ENCODE measurements around the gene LRRC27. TPM values are rescaled to one million over a fixed set of nuclear protein-coding genes. Genes with fewer than 3 reads are reported as not detected.

The LRRC27 gene
- total RNA-seq, 1 donor: 12.0 TPM

DNA sequence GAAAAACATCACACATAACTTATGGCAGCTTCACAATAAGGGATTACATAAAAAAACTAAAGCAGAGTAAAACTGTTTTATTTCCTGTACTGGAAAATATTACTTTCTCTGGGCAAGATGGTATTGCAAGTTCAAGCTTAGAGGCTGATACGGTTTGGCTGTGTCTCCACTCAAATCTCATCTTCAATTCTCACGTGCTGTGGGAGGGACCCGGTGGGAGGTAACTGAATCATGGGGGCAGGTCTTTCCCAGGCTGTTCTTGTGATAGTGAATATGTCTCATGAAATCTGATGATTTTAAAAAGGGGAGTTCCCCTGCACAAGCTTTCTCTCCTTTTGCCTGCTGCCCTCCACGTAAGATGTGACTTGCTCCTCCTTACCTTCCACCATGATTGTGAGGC lies 5.1 kb upstream of the LRRC27 start:
- H3K4me3 ChIP-seq (ENCODE audit: low read depth, low read length): no peak overlapping the region
- TF ChIP-seq, protein P1, sequence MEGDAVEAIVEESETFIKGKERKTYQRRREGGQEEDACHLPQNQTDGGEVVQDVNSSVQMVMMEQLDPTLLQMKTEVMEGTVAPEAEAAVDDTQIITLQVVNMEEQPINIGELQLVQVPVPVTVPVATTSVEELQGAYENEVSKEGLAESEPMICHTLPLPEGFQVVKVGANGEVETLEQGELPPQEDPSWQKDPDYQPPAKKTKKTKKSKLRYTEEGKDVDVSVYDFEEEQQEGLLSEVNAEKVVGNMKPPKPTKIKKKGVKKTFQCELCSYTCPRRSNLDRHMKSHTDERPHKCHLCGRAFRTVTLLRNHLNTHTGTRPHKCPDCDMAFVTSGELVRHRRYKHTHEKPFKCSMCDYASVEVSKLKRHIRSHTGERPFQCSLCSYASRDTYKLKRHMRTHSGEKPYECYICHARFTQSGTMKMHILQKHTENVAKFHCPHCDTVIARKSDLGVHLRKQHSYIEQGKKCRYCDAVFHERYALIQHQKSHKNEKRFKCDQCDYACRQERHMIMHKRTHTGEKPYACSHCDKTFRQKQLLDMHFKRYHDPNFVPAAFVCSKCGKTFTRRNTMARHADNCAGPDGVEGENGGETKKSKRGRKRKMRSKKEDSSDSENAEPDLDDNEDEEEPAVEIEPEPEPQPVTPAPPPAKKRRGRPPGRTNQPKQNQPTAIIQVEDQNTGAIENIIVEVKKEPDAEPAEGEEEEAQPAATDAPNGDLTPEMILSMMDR (IDR thresholded peaks at IDR 0.05; ENCODE audit: insufficient read depth, low read length): no peak
- no peak for DNase-seq (ENCODE audit: low read depth)

DNA sequence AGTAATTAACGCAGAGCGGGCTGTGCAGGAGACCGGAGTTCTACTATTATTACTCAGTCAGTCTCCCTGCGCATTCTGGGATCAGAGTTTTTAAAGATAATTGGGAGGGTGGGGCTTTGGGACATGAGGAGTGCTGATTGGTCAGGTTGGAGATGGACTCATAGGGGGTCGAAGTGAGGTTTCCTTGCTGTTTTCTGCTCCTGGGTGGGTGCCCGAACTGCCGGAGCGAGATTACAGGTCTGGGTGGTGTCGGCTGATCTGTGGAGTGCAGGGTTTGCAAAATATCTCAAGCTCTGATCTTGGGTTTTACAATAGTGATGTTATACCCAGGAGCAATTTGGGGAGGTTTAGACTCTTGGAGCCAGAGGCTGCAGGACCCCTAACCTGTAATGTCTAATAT lies 3.9 kb upstream of the LRRC27 start:
- TF ChIP-seq, protein P1 (IDR thresholded peaks at IDR 0.05; ENCODE audit: insufficient read depth, low read length): no peak
- H3K4me3 ChIP-seq (ENCODE audit: low read depth, low read length): no peak overlapping the region
- DNase-seq (ENCODE audit: low read depth): no peak

DNA sequence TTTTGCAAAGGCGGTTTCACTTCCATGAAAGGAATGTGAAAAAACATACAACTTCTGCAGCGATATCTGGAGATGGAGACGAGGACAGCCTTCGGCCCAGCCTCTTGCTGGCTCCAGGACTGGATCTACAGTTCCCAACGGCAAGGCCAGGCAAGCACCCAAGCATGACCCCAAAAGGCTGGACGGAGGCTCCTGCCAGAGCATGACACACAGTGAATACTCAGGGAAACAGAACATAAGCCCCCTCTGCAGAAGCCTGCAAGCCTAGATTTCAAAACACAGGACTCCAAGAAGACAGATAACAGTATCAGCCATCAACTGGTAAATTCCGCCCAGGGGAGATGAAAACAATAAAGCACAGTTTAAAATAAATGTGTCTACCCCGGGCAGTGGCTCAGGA lies 3.3 kb upstream of the LRRC27 start:
- TF ChIP-seq, protein P1 (IDR thresholded peaks at IDR 0.05; ENCODE audit: insufficient read depth, low read length): no peak
- peak; percentile 89 for DNase-seq (ENCODE audit: low read depth)
- peak overlapping the region; percentile 25 for H3K4me3 ChIP-seq (ENCODE audit: low read depth, low read length)

DNA sequence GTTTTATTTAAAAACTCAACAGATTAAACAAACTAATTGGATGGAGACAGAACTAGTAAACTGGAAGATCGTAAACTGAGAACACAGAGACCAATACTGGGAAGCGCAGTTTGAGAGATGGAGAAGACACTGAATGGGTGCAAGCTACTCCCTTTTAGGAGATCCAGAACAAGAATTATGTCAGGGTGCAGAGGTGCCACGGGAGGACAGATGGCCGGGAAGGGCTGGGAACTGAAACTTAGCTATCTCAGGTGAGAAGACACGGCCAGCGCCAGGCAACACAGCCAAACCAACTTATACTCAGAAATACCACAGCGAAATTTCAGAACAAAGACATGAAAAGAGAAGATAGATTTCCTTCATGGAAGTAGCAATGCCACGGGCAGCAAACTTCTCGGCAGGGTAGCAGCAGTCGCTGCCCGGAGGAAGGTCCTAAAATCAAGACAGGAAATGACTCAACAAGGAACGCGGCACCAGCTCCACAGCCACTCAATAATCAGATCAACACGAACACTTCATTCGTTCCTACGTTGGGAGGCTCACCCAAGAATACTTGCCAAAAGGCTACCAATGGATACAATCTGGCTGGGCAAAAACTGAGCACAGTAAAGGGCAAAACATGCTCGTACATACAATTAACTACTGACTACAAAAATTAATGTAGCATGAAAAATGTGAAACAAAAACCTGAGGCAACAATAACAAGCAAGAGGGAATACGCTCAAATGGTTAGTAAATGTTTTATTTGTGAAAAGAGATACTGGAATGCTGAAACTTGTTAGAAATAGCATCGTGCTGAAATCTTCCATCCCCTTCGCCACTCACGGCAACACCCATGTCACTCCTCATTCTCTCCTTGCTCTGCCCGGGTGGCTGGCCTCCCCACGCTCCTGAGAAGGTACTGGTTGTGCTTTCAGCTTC lies 2.2 kb upstream of the LRRC27 start:
- peak overlapping the region; percentile 98 for H3K4me3 ChIP-seq (ENCODE audit: low read depth, low read length)
- TF ChIP-seq, protein P1 (IDR thresholded peaks at IDR 0.05; ENCODE audit: insufficient read depth, low read length): no peak
- DNase-seq (ENCODE audit: low read depth): peak; percentile 53

DNA sequence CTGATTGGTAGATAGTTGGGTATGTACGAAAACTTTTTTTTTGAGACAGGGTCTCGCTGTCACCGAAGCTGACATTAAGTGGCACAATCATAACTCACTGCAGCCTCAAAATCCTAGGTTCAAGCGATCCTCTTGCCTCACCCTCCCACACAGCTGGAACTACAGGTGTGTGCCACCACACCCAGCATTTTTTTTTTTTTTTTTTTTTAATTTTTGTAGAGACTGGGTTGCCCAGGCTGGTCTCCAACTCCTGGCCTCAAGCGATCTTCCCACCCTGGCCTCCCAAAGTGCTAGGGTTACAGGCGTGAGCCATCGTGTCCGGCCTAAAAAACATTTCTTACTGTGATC lies 1.5 kb upstream of the LRRC27 start:
- peak overlapping the region; percentile 98 for H3K4me3 ChIP-seq (ENCODE audit: low read depth, low read length)
- DNase-seq (ENCODE audit: low read depth): no peak
- TF ChIP-seq, protein P1 (IDR thresholded peaks at IDR 0.05; ENCODE audit: insufficient read depth, low read length): no peak

DNA sequence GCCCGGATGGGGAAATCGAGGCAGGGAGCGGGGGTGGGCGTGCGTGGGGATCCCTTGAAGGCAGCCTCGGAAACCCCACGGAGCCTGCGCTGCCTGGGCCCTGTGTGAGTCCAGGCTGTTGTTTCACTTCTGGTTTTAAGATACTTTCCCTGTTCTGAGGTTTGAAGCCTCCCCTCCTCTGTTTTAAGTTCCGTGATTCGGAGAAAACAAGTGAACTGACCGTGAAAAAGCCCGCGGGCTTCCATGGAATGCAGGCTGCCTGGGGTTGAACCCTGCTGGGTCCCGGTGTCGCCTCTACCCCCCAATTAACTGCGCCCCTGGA lies 401 bp downstream of the LRRC27 start:
- TF ChIP-seq, protein P1 (IDR thresholded peaks at IDR 0.05; ENCODE audit: insufficient read depth, low read length): no peak
- DNase-seq (ENCODE audit: low read depth): no peak
- H3K4me3 ChIP-seq (ENCODE audit: low read depth, low read length): peak overlapping the region; percentile 86

DNA sequence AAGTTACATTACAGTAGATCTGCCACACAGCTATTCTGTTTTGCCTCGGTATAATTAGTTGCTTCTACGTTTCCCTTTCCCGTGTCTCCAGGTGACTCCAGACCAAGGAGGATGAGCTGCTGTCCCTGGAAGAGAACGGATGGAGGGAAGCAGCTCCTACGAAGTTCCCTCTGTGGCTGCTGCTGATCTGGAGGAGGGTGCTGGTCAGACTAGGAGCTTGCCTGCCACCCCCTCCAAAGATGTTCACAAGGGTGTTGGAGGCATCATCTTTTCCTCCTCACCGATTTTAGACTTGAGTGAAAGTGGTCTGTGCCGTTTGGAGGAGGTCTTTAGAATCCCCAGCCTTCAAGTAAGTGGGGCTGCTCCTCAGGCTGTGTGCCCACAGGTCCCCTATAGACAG lies 1.4 kb downstream of the LRRC27 start:
- TF ChIP-seq, protein P1 (IDR thresholded peaks at IDR 0.05; ENCODE audit: insufficient read depth, low read length): no peak
- no peak overlapping the region for H3K4me3 ChIP-seq (ENCODE audit: low read depth, low read length)
- DNase-seq (ENCODE audit: low read depth): no peak
